ENCODE data around the gene BET1. TPM values are rescaled to one million over a fixed set of nuclear protein-coding genes. Genes with fewer than 3 reads are reported as not detected.

BET1 gene
- total RNA-seq, 4 donors from 2014 or later, result 26.1 to 44.6 (median 30.2) TPM

- TF ChIP-seq, protein P1, sequence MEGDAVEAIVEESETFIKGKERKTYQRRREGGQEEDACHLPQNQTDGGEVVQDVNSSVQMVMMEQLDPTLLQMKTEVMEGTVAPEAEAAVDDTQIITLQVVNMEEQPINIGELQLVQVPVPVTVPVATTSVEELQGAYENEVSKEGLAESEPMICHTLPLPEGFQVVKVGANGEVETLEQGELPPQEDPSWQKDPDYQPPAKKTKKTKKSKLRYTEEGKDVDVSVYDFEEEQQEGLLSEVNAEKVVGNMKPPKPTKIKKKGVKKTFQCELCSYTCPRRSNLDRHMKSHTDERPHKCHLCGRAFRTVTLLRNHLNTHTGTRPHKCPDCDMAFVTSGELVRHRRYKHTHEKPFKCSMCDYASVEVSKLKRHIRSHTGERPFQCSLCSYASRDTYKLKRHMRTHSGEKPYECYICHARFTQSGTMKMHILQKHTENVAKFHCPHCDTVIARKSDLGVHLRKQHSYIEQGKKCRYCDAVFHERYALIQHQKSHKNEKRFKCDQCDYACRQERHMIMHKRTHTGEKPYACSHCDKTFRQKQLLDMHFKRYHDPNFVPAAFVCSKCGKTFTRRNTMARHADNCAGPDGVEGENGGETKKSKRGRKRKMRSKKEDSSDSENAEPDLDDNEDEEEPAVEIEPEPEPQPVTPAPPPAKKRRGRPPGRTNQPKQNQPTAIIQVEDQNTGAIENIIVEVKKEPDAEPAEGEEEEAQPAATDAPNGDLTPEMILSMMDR (IDR thresholded peaks at IDR 0.05), result no peak
- TF ChIP-seq POLR2A (IDR thresholded peaks at IDR 0.05), result no peak
Observed at GRCh38 chr7:93948106-93948505, 56.0 kb downstream of the BET1 start.

DNA sequence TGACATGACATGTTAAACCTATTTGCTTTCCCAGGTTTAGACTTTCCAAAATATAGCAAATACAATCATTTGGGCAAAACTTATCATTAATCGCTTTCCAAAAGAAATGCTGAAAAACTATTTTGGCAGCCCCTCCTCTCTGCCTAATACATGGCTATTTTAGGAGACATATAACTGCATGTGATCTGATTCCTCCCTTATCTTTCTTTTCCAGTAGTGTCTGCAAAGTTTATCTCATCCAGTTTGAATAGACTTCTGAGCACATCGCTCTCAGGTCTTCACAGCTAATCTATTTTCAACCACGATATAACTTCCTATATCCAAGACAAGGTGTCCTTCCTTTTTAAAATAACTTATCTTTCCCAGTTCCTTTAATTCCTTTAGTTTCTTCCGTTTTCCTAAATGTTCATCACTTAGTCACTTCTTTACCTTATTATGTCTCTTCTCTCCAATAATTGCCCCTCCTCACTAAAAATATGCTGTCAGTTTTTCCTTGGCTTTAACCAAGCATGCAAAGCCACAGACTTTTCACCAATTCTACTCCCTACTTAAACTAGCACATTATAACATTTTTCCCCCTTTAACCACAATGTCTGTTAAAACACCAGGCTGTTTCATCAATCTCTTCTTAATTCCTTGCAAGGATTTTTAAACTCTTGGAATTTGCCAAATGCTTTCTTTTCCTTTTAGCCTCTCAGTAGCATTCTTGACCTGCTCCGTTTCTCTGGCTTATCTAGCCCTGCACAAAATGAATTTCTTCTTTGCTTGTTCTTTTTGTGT is 58.2 kb downstream of the BET1 start:
- TF ChIP-seq POLR2A (IDR thresholded peaks at IDR 0.05), result no peak
- TF ChIP-seq, protein P1 (IDR thresholded peaks at IDR 0.05), result no peak
- no peaks in the 10 kb centered on the region for H3K36me3 ChIP-seq
- DNase-seq, result no peak
- H3K9me3 ChIP-seq, result no peaks in the 10 kb centered on the region
- no peak overlapping the region for H3K4me3 ChIP-seq
- no peaks in the 10 kb centered on the region for H3K4me1 ChIP-seq
- no peak overlapping the region for H3K27ac ChIP-seq
- H3K27me3 ChIP-seq, result no peaks in the 10 kb centered on the region

More at GRCh38 chr7:93948106-93948505, 56.0 kb downstream of the BET1 start:
- DNase-seq, result no peak
- Histone ChIP-seq H3K4me1 (no peaks in the 10 kb centered on the region), H3K27ac (no peak overlapping the region), H3K4me3 (no peak overlapping the region), H3K9me3 (no peaks in the 10 kb centered on the region), H3K36me3 (no peaks in the 10 kb centered on the region), H3K27me3 (no peaks in the 10 kb centered on the region)

GRCh38 chr7:93945083-93945482 is 59.1 kb downstream of the BET1 start:
- peak overlapping the region in 1 of 4 donors; percentile 2 for H3K27ac ChIP-seq
- H3K27me3 ChIP-seq, result no peaks in the 10 kb centered on the region
- H3K4me3 ChIP-seq, result no peak overlapping the region
- TF ChIP-seq, protein P1 (IDR thresholded peaks at IDR 0.05), result no peak
- TF ChIP-seq POLR2A (IDR thresholded peaks at IDR 0.05), result no peak
- DNase-seq, result no peak
- no peaks in the 10 kb centered on the region for H3K9me3 ChIP-seq
- H3K4me1 ChIP-seq, result no peaks in the 10 kb centered on the region
- no peaks in the 10 kb centered on the region for H3K36me3 ChIP-seq

DNA sequence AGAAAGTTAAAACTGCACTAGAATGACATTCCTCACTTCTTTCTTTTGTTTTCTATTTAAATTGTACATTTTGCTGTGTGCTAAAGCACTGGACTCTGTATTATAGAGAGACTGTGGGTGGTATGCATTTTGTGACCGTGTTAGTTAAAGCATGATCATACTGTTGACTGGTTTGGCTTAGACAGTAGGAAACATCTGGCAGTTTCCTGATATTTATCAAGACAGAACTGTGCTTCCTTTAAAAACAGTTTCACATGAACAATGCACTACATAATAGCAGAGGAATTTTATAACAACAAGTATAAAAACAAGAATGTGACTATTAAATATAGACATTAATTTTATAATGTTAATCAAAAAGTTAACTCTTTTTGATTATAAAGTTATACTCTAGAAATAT is 59.5 kb downstream of the BET1 start:
- H3K4me3 ChIP-seq, result no peak overlapping the region
- no peak overlapping the region for H3K27ac ChIP-seq
- DNase-seq, result no peak
- H3K4me1 ChIP-seq, result no peaks in the 10 kb centered on the region
- H3K9me3 ChIP-seq, result no peaks in the 10 kb centered on the region
- H3K27me3 ChIP-seq, result no peaks in the 10 kb centered on the region
- no peaks in the 10 kb centered on the region for H3K36me3 ChIP-seq
- TF ChIP-seq, protein P1 (IDR thresholded peaks at IDR 0.05), result no peak
- no peak for TF ChIP-seq POLR2A (IDR thresholded peaks at IDR 0.05)

GRCh38 chr7:93943816-93944540 is 60.2 kb downstream of the BET1 start:
- Histone ChIP-seq H3K4me3 (no peak overlapping the region), H3K27me3 (no peaks in the 10 kb centered on the region), H3K4me1 (no peaks in the 10 kb centered on the region), H3K27ac (no peak overlapping the region), H3K36me3 (no peaks in the 10 kb centered on the region), H3K9me3 (no peaks in the 10 kb centered on the region)
- no peak for TF ChIP-seq POLR2A (IDR thresholded peaks at IDR 0.05)
- TF ChIP-seq, protein P1 (IDR thresholded peaks at IDR 0.05), result no peak
- no peak for DNase-seq

Other genes with a start within 250 kb of the BET1 start
- gene TFPI2, start 113.6 kb downstream of the BET1 start, total RNA-seq, result 1 to 10 TPM in 1 of 4 donors, under 1 TPM in 1, not detected in 2; 0.40 to 1.4 TPM
- gene GNGT1, start 97.8 kb downstream of the BET1 start, total RNA-seq, result not detected
- 10 to 100 TPM in 1 of 4 donors, 1 to 10 TPM in 3; 2.9 to 32.2 (median 5.6) TPM for gene GNG11, start 82.6 kb downstream of the BET1 start, total RNA-seq